Naive thymus-derived CD4-positive, alpha-beta T cell (primary cell): ENCODE results near the gene ACSM3. TPM values are rescaled to one million over a fixed set of nuclear protein-coding genes. Genes with fewer than 3 reads are reported as not detected.
A peak's percentile ranks its signal among the peaks of the same experiment; 100 is the strongest.

Experiments
- ATAC-seq: fragments of 150-1000 bp; cut with Tn5 transposase; 2 replicates; pipeline ENCODE4 v1.10.0; 2021; ENCODE audit warnings: mild to moderate bottlenecking, moderate library complexity
- CTCF ChIA-PET: fragments of 350-600 bp; sonication (Branson Sonifier 250); formaldehyde crosslinking; loops from one replicate; lab custom pipeline; 2021; ENCODE audit warnings: antibody characterized with exemption; lab: Charles Lee
- POLR2A ChIA-PET: fragments of 350-600 bp; sonication (Branson Sonifier 250); formaldehyde crosslinking; loops from one replicate; lab custom pipeline; 2021; ENCODE audit warnings: antibody characterized with exemption, inconsistent platforms; lab: Charles Lee
- DNase-seq, 9 donors: peaks; one replicate each; pipeline versions ENCODE4 v3.0.0 to v3.0.0-alpha.2; 2020 to 2022; ENCODE audit warnings: mixed read lengths in 1 of 9
- H3K27ac ChIP-seq: one replicate; pipeline ENCODE4 v1.7.0; 2013; ENCODE audit warnings: mild to moderate bottlenecking, low read depth, low read length, moderate library complexity
- H3K27me3 ChIP-seq, 2 donors: one replicate each; pipeline ENCODE4 v1.7.0; 2013; ENCODE audit warnings: low read length in 2 of 2, mild to moderate bottlenecking in 2 of 2, moderate library complexity in 2 of 2; ENCODE audit not compliant: control insufficient read depth in 2 of 2, insufficient read depth in 2 of 2
- H3K36me3 ChIP-seq, 3 experiments: 1 replicate in 2 of 3; 2 replicates in 1 of 3; pipeline ENCODE4 v1.7.0; 2013; ENCODE audit warnings: low read length in 3 of 3, mild to moderate bottlenecking in 3 of 3, moderate library complexity in 1 of 3; ENCODE audit not compliant: insufficient read depth in 3 of 3, control insufficient read depth in 2 of 3
- H3K4me1 ChIP-seq, 2 donors: one replicate each; pipeline ENCODE4 v1.7.0; 2013; ENCODE audit warnings: low read length in 2 of 2, mild to moderate bottlenecking in 2 of 2, moderate library complexity in 1 of 2; ENCODE audit not compliant: control insufficient read depth in 2 of 2, insufficient read depth in 2 of 2
- H3K4me3 ChIP-seq: 2 replicates; pipeline ENCODE4 v1.7.0; 2013; ENCODE audit warnings: mild to moderate bottlenecking, low read length
- H3K9me3 ChIP-seq, 3 experiments: 1 replicate in 2 of 3; 2 replicates in 1 of 3; pipeline ENCODE4 v1.7.0; 2013; ENCODE audit warnings: low read length in 3 of 3; ENCODE audit not compliant: control insufficient read depth in 2 of 3
- H3K27ac Mint-ChIP-seq, 9 donors: one replicate each; pipeline ENCODE4 v1.8.0; 2020 to 2022; ENCODE audit warnings: mixed read lengths in 9 of 9, mild to moderate bottlenecking in 8 of 9, moderate library complexity in 5 of 9, inconsistent platforms in 2 of 9
- H3K27me3 Mint-ChIP-seq, 5 donors: one replicate each; pipeline ENCODE4 v1.8.0; 2021 to 2022; ENCODE audit warnings: mixed read lengths in 5 of 5, mild to moderate bottlenecking in 1 of 5
- H3K36me3 Mint-ChIP-seq, 5 donors: one replicate each; pipeline ENCODE4 v1.8.0; 2020 to 2022; ENCODE audit warnings: mixed read lengths in 5 of 5, mild to moderate bottlenecking in 3 of 5, inconsistent platforms in 1 of 5
- H3K4me1 Mint-ChIP-seq, 7 donors: one replicate each; pipeline ENCODE4 v1.8.0; 2020 to 2022; ENCODE audit warnings: mixed read lengths in 7 of 7, mild to moderate bottlenecking in 3 of 7, inconsistent platforms in 1 of 7
- H3K4me3 Mint-ChIP-seq, 10 donors: one replicate each; pipeline ENCODE4 v1.8.0; 2020 to 2022; ENCODE audit warnings: mild to moderate bottlenecking in 10 of 10, mixed read lengths in 10 of 10, moderate library complexity in 6 of 10, inconsistent platforms in 2 of 10
- H3K9me3 Mint-ChIP-seq, 11 donors: one replicate each; pipeline ENCODE4 v1.8.0; 2020 to 2022; ENCODE audit warnings: mixed read lengths in 11 of 11, mild to moderate bottlenecking in 4 of 11, inconsistent platforms in 1 of 11, moderate library complexity in 1 of 11
- intact Hi-C, 2 donors: fragments of 100-400 bp; cut with micrococcal nuclease; formaldehyde crosslinking; loops; one replicate each; pipeline ENCODE4 v1.15.1; 2023
- polyA plus RNA-seq, 2 donors: library from polyadenylated mRNA; unstranded; fragments of 300-500 nt; fragmentation: Illumina TruSeq; gene quantifications; one replicate each; pipeline ENCODE4 v1.2.3, GENCODE V29; 2021
- total RNA-seq, 6 experiments: library from RNA in 5 of 6; stranded (reverse) in 5 of 6; gene quantifications; 1 replicate in 5 of 6; 2 replicates in 1 of 6; pipeline ENCODE4 v1.2.3 and lab custom pipeline; 2021 to 2026

Gene ACSM3
- total and polyA plus RNA-seq, 7 experiments from 2014 or later = 3.0 to 10.9 (median 8.2) TPM

DNA sequence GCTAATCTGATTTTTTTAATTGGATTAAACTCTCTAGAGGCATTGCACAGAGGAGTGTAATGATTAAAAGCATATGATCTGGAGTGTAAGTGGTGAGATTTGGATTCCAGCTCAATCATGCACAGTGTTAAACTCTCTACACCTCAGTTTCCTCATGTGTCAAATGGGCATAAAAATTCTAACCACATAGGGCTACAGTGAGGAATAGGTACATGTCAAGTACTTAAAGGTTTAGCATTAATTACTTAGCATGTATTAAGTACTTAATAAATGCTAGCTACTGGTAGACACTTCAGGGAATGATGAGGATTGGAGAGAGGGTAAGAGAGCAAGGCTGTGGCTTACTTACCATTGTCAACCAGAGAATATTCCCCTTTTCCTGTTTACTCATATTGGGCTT, 25.3 kb downstream of the ACSM3 start:
- Histone ChIP-seq H3K4me3 (no peak overlapping the region), H3K9me3 (no peaks in the 10 kb centered on the region), H3K27me3 (no peaks in the 10 kb centered on the region), H3K4me1 (no peaks in the 10 kb centered on the region), H3K27ac (no peak overlapping the region), H3K36me3 (no peaks in the 10 kb centered on the region)
- Mint-ChIP-seq H3K27ac (no peak overlapping the region), H3K27me3 (no peaks in the 10 kb centered on the region), H3K4me1 (no peaks in the 10 kb centered on the region), H3K4me3 (no peak overlapping the region), H3K36me3 (peaks cover 0 to 23% (median 0%) of the 10 kb centered on the region in 5 donors), H3K9me3 (no peaks in the 10 kb centered on the region)
- ATAC-seq (no peak), DNase-seq (no peak)
- intact Hi-C loops = no loop called here
- ChIA-PET POLR2A (no interaction called here), CTCF (interaction anchor here (0.6 kb wide), 1 partner anchor 368 kb away, joined by 5 read pairs; no protein-coding TSS in a partner anchor)

DNA sequence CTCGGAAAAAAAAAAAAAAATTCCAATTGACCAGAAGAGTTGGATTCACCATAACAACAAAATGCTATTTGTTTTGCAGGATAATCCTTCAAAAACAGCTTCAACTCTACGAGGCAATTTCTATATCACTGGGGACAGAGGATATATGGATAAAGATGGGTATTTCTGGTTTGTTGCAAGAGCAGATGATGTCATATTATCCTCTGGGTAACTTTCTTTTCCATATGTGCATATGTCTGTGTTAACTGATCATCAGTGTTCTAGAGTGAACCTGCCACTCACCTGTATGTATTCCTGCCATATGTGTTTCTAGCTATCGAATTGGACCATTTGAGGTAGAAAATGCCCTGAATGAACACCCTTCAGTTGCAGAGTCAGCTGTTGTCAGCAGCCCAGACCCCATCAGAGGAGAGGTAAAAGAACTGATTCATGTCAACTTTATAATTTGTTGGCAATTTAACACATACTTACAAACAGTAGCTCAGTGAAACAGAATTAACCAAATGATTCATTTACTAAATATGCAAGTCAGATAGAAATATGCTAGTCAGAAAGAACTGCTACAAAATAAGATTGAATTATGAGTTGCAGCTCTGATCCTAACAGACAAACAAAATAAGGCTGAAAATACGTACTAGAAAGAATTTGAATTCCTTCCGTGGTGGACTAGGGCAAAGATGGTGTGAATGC, 28.3 kb downstream of the ACSM3 start:
- H3K36me3 Mint-ChIP-seq = peaks cover 0 to 17% (median 0%) of the 10 kb centered on the region in 5 donors
- DNase-seq (no peak), ATAC-seq (no peak)
- Histone ChIP-seq H3K9me3 (no peaks in the 10 kb centered on the region), H3K4me1 (no peaks in the 10 kb centered on the region), H3K36me3 (no peaks in the 10 kb centered on the region), H3K27me3 (no peaks in the 10 kb centered on the region), H3K27ac (no peak overlapping the region), H3K4me3 (no peak overlapping the region)
- H3K4me1 Mint-ChIP-seq = no peaks in the 10 kb centered on the region
- CTCF ChIA-PET = no interaction called here
- POLR2A ChIA-PET = no interaction called here
- no peak overlapping the region for H3K4me3 Mint-ChIP-seq
- no peaks in the 10 kb centered on the region for H3K9me3 Mint-ChIP-seq
- intact Hi-C loops = no loop called here
- no peaks in the 10 kb centered on the region for H3K27me3 Mint-ChIP-seq
- no peak overlapping the region for H3K27ac Mint-ChIP-seq

DNA sequence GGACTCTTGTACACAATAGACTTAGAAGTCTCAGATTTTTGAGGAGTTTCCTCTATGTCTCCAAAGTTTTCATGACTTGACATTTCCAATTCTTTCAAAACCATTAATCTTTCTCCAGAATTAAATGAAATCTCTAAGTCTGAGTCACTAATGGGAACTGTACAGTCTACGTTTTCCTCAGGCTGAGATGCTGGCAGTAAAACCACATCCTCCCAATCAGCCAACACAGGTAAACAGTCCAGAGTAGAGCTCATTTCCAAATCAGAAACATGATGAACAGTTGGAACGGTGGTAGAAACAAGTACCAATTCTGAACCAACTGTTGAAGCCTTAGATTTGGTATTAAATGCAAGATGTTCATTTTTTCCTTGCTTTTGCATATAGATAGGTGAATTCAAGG, 34.5 kb downstream of the ACSM3 start:
- Mint-ChIP-seq H3K27ac (peak overlapping the region in 6 of 9 donors; percentile 12 to 87 (median 65)), H3K27me3 (no peaks in the 10 kb centered on the region), H3K9me3 (no peaks in the 10 kb centered on the region), H3K36me3 (peaks cover 0 to 7% (median 3%) of the 10 kb centered on the region in 5 donors), H3K4me3 (no peak overlapping the region), H3K4me1 (peaks cover 0 to 22% (median 20%) of the 10 kb centered on the region in 7 donors)
- no peak overlapping the region for H3K27ac ChIP-seq
- H3K27me3 ChIP-seq = no peaks in the 10 kb centered on the region
- H3K4me1 ChIP-seq = peaks cover 4 to 8% of the 10 kb centered on the region in 2 donors
- intact Hi-C loops = loop anchor here (1.0 to 2.0 kb wide), 2 partner anchors 8 to 284 kb away; partner anchors contain the start of genes ERI2 (in 1 of the 2) and REXO5 (in 1 of the 2)
- H3K36me3 ChIP-seq = no peaks in the 10 kb centered on the region
- no peaks in the 10 kb centered on the region for H3K9me3 ChIP-seq
- POLR2A ChIA-PET = interaction anchor here (1.0 kb wide), 1 partner anchor 9 kb away, joined by 3 read pairs; no protein-coding TSS in a partner anchor
- ATAC-seq (no peak), DNase-seq (peak in 3 of 9 donors; percentile 6 to 11 (median 10))
- CTCF ChIA-PET = interaction anchor here (1.5 kb wide), 1 partner anchor 46 kb away, joined by 6 read pairs; no protein-coding TSS in a partner anchor
- H3K4me3 ChIP-seq = no peak overlapping the region

DNA sequence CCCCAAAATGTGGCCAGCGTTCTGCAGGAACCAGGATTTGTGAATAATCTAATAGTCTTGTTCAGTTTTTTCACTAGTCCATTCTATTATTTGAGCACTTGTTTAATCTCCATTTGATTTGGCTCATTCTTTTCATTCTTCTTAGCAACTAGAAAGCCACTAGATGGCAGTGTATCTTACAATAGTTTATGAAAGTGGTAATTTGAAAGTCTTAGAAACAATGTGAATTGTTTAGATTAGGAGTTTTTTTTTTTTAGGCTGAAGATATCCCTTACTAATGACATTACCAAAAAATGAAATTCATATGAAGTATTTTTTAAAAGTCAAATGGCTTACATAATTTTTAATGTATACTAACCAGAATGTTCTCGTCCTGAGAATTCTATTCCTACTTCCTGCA, 35.8 kb downstream of the ACSM3 start:
- Mint-ChIP-seq H3K27ac (peak overlapping the region in 1 of 9 donors; percentile 87), H3K36me3 (peaks cover 0 to 5% (median 3%) of the 10 kb centered on the region in 5 donors), H3K27me3 (no peaks in the 10 kb centered on the region), H3K4me1 (peaks cover 0 to 23% (median 20%) of the 10 kb centered on the region in 7 donors), H3K9me3 (no peaks in the 10 kb centered on the region), H3K4me3 (no peak overlapping the region)
- no peak overlapping the region for H3K27ac ChIP-seq
- POLR2A ChIA-PET = interaction anchor here (0.6 kb wide), 1 partner anchor 75 kb away, joined by 3 read pairs; no protein-coding TSS in a partner anchor
- ATAC-seq (peak; percentile 47), DNase-seq (peak in 5 of 9 donors; percentile 16 to 52 (median 26))
- H3K4me1 ChIP-seq = peaks cover 4 to 8% of the 10 kb centered on the region in 2 donors
- intact Hi-C loops = loop anchor here (1.0 to 2.0 kb wide), 2 partner anchors 283 to 285 kb away; no protein-coding TSS in a partner anchor
- H3K9me3 ChIP-seq = no peaks in the 10 kb centered on the region
- no peaks in the 10 kb centered on the region for H3K36me3 ChIP-seq
- CTCF ChIA-PET = interaction anchor here (1.5 kb wide), 1 partner anchor 45 kb away, joined by 6 read pairs; no protein-coding TSS in a partner anchor
- no peak overlapping the region for H3K4me3 ChIP-seq
- H3K27me3 ChIP-seq = no peaks in the 10 kb centered on the region

DNA sequence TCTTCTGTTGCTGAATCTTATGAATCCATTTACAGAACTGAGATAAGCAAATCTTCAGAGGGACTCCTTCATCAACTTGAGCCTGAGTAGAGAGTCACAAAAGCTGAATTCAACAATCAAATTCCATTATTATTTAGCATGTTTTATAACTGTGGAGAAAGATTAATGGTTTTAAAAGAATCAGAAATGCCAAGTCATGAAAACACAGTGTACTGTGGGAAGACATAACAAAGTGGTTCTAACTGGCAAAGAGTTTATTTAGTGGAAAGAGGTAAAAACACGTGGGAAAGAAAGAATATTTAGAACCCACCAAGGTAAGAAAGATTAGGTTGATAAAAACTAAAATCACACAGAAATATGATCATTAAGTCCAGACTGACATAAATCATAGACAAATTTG, 37.5 kb downstream of the ACSM3 start:
- ChIA-PET POLR2A (no interaction called here), CTCF (no interaction called here)
- no peaks in the 10 kb centered on the region for H3K9me3 ChIP-seq
- H3K9me3 Mint-ChIP-seq = no peaks in the 10 kb centered on the region
- no peaks in the 10 kb centered on the region for H3K27me3 ChIP-seq
- intact Hi-C loops = no loop called here
- peak overlapping the region in 3 of 9 donors; percentile 19 to 67 (median 24) for H3K27ac Mint-ChIP-seq
- H3K4me3 ChIP-seq = no peak overlapping the region
- ATAC-seq (no peak), DNase-seq (no peak)
- no peak overlapping the region for H3K27ac ChIP-seq
- peaks cover 4 to 8% of the 10 kb centered on the region in 2 donors for H3K4me1 ChIP-seq
- H3K27me3 Mint-ChIP-seq = no peaks in the 10 kb centered on the region
- no peak overlapping the region for H3K4me3 Mint-ChIP-seq
- peaks cover 0 to 5% (median 3%) of the 10 kb centered on the region in 5 donors for H3K36me3 Mint-ChIP-seq
- no peaks in the 10 kb centered on the region for H3K36me3 ChIP-seq
- peaks cover 3 to 30% (median 26%) of the 10 kb centered on the region in 7 donors for H3K4me1 Mint-ChIP-seq

DNA sequence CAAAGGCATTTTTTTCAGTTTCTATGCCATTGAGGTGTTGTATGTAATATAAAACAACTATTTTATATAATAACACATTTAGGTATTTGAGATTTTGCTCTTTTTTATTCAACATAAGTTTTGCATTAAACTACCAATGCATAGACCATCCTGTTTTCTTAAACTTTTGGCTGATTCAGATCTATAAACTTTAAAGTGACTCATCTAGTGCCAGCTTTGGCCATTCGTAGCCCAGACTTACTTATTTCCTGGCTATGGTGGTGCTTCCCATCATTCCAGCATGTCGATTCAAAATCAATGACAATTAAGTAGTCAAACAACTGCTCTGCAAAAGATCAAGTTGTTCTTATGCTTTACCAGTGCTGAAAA, 39.4 kb downstream of the ACSM3 start:
- ChIA-PET POLR2A (no interaction called here), CTCF (no interaction called here)
- Mint-ChIP-seq H3K4me3 (no peak overlapping the region), H3K4me1 (peaks cover 10 to 42% (median 35%) of the 10 kb centered on the region in 7 donors), H3K36me3 (peaks cover 0 to 3% (median 0%) of the 10 kb centered on the region in 5 donors), H3K9me3 (no peaks in the 10 kb centered on the region), H3K27ac (peak overlapping the region in 5 of 9 donors; percentile 18 to 62 (median 32)), H3K27me3 (no peaks in the 10 kb centered on the region)
- no peak overlapping the region for H3K27ac ChIP-seq
- H3K9me3 ChIP-seq = no peaks in the 10 kb centered on the region
- DNase-seq = no peak
- no peak for ATAC-seq
- peaks cover 12 to 16% of the 10 kb centered on the region in 2 donors for H3K4me1 ChIP-seq
- intact Hi-C loops = no loop called here
- H3K36me3 ChIP-seq = no peaks in the 10 kb centered on the region
- no peaks in the 10 kb centered on the region for H3K27me3 ChIP-seq
- no peak overlapping the region for H3K4me3 ChIP-seq
